K562 (cell line): ENCODE data around the gene RAB4B.

Source experiments
- E2F3 ChIP-seq: fragments of 250-450 bp; sonication (Bioruptor Pico); IDR thresholded peaks from 2 replicates; pipeline ENCODE4 v1.4.0; 2020; ENCODE audit warnings: mild to moderate bottlenecking
- FOXJ3 ChIP-seq: sonication (generic); formaldehyde crosslinking; IDR thresholded peaks from 2 replicates; pipeline ENCODE4 v1.4.0; 2020; ENCODE audit warnings: mild to moderate bottlenecking, missing genetic modification reagents
- FOXM1 ChIP-seq, 2 experiments: fragments of 450-650 bp in 1 of 2; sonication (generic) in 1 of 2; formaldehyde crosslinking in 1 of 2; IDR thresholded peaks; 2 replicates each; pipeline versions ENCODE4 v1.6.1 to v1.9.0; 2017 to 2022; ENCODE audit warnings: low read depth in 2 of 2, mild to moderate bottlenecking in 2 of 2, missing genetic modification reagents in 1 of 2, moderate library complexity in 1 of 2
- KLF16 ChIP-seq: IDR thresholded peaks from 2 replicates; pipeline ENCODE4 v1.6.1; 2016; ENCODE audit warnings: antibody characterized with exemption
- POLR2A ChIP-seq: fragments of 450-650 bp; conservative IDR thresholded peaks from 2 replicates; pipeline ENCODE4 v1.6.1; 2016
- SMAD4 ChIP-seq: fragments of 250-450 bp; sonication (Bioruptor Pico); conservative IDR thresholded peaks from 2 replicates; pipeline ENCODE4 v1.8.0; 2021; ENCODE audit warnings: inconsistent platforms, mild to moderate bottlenecking, moderate library complexity
- STAG1 ChIP-seq: sonication (generic); formaldehyde crosslinking; IDR thresholded peaks from 2 replicates; pipeline ENCODE4 v1.5.0; 2020; ENCODE audit warnings: missing genetic modification reagents, borderline replicate concordance
- TF ChIP-seq, protein P1 (sequence below), 3 experiments: IDR thresholded peaks in 2 of 3; conservative IDR thresholded peaks in 1 of 3; 2 replicates each; pipeline ENCODE4 v1.5.1; 2011 to 2012; ENCODE audit warnings: low read length in 3 of 3, mild to moderate bottlenecking in 3 of 3, control low read depth in 2 of 3, improper control_type of control experiment in 1 of 3, inconsistent platforms in 1 of 3, low read depth in 1 of 3, mixed read lengths in 1 of 3, moderate library complexity in 1 of 3; ENCODE audit not compliant: insufficient read depth in 2 of 3
- TF ChIP-seq, protein P2 (sequence below): fragments of 200-800 bp; sonication (Bioruptor generic); IDR thresholded peaks from 2 replicates; pipeline ENCODE4 v1.6.1; 2016; ENCODE audit warnings: missing genetic modification characterization, missing compliant biosample characterization
- TF ChIP-seq, protein P3 (sequence below): fragments of 150-350 bp; IDR thresholded peaks from 2 replicates; pipeline ENCODE4 v1.6.1; 2014; ENCODE audit warnings: low read depth, mild to moderate bottlenecking, low read length, borderline replicate concordance

DNA sequence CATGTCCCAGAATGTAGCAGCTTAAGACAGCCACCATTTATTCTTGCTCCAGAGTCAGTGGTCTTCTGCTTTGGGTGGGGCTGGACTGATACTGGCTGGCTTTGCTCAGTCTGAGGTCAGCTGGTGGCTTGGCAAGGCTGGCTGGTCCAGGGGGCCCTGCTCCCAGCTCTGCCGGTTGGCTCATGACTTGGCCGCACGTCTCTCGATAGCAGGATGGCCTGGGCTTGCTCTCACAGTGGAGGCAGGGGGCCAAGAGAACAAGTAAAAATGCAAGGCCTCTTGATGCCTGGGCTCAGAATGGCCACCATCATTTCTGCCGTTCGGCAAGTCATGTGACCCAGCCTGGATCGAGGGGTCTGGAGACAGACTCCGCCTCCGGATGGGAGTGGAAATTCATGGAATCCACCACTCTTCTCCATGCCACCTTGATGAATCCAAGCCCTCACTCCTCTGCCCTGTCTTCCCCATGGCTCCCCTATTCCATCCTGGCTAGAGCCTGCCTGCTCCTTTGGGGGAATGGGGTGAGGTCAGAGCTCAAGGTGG lies 40.9 kb upstream of the RAB4B start:
- TF ChIP-seq STAG1 (CRISPR knock-in tag) = no peak
- TF ChIP-seq, protein P1, sequence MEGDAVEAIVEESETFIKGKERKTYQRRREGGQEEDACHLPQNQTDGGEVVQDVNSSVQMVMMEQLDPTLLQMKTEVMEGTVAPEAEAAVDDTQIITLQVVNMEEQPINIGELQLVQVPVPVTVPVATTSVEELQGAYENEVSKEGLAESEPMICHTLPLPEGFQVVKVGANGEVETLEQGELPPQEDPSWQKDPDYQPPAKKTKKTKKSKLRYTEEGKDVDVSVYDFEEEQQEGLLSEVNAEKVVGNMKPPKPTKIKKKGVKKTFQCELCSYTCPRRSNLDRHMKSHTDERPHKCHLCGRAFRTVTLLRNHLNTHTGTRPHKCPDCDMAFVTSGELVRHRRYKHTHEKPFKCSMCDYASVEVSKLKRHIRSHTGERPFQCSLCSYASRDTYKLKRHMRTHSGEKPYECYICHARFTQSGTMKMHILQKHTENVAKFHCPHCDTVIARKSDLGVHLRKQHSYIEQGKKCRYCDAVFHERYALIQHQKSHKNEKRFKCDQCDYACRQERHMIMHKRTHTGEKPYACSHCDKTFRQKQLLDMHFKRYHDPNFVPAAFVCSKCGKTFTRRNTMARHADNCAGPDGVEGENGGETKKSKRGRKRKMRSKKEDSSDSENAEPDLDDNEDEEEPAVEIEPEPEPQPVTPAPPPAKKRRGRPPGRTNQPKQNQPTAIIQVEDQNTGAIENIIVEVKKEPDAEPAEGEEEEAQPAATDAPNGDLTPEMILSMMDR (IDR thresholded peaks at IDR 0.05 in 2 of 3, conservative IDR thresholded peaks at IDR 0.05 in 1 of 3; ENCODE audit: insufficient read depth in 2 of 3, low read depth in 1 of 3, low read length in 3 of 3) = no peak
- no peak for TF ChIP-seq FOXJ3
- no peak for TF ChIP-seq SMAD4
- no peak for TF ChIP-seq E2F3 (CRISPR knock-in tag)
- TF ChIP-seq FOXM1 (IDR thresholded peaks at IDR 0.05; ENCODE audit: low read depth) = no peak
- TF ChIP-seq FOXM1 (CRISPR knock-in tag; IDR thresholded peaks at IDR 0.05; ENCODE audit: low read depth) = no peak
- no peak for TF ChIP-seq KLF16
- TF ChIP-seq, protein P2, sequence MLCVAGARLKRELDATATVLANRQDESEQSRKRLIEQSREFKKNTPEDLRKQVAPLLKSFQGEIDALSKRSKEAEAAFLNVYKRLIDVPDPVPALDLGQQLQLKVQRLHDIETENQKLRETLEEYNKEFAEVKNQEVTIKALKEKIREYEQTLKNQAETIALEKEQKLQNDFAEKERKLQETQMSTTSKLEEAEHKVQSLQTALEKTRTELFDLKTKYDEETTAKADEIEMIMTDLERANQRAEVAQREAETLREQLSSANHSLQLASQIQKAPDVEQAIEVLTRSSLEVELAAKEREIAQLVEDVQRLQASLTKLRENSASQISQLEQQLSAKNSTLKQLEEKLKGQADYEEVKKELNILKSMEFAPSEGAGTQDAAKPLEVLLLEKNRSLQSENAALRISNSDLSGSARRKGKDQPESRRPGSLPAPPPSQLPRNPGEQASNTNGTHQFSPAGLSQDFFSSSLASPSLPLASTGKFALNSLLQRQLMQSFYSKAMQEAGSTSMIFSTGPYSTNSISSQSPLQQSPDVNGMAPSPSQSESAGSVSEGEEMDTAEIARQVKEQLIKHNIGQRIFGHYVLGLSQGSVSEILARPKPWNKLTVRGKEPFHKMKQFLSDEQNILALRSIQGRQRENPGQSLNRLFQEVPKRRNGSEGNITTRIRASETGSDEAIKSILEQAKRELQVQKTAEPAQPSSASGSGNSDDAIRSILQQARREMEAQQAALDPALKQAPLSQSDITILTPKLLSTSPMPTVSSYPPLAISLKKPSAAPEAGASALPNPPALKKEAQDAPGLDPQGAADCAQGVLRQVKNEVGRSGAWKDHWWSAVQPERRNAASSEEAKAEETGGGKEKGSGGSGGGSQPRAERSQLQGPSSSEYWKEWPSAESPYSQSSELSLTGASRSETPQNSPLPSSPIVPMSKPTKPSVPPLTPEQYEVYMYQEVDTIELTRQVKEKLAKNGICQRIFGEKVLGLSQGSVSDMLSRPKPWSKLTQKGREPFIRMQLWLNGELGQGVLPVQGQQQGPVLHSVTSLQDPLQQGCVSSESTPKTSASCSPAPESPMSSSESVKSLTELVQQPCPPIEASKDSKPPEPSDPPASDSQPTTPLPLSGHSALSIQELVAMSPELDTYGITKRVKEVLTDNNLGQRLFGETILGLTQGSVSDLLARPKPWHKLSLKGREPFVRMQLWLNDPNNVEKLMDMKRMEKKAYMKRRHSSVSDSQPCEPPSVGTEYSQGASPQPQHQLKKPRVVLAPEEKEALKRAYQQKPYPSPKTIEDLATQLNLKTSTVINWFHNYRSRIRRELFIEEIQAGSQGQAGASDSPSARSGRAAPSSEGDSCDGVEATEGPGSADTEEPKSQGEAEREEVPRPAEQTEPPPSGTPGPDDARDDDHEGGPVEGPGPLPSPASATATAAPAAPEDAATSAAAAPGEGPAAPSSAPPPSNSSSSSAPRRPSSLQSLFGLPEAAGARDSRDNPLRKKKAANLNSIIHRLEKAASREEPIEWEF (CRISPR knock-in tag) = no peak
- no peak for TF ChIP-seq POLR2A
- TF ChIP-seq, protein P3, sequence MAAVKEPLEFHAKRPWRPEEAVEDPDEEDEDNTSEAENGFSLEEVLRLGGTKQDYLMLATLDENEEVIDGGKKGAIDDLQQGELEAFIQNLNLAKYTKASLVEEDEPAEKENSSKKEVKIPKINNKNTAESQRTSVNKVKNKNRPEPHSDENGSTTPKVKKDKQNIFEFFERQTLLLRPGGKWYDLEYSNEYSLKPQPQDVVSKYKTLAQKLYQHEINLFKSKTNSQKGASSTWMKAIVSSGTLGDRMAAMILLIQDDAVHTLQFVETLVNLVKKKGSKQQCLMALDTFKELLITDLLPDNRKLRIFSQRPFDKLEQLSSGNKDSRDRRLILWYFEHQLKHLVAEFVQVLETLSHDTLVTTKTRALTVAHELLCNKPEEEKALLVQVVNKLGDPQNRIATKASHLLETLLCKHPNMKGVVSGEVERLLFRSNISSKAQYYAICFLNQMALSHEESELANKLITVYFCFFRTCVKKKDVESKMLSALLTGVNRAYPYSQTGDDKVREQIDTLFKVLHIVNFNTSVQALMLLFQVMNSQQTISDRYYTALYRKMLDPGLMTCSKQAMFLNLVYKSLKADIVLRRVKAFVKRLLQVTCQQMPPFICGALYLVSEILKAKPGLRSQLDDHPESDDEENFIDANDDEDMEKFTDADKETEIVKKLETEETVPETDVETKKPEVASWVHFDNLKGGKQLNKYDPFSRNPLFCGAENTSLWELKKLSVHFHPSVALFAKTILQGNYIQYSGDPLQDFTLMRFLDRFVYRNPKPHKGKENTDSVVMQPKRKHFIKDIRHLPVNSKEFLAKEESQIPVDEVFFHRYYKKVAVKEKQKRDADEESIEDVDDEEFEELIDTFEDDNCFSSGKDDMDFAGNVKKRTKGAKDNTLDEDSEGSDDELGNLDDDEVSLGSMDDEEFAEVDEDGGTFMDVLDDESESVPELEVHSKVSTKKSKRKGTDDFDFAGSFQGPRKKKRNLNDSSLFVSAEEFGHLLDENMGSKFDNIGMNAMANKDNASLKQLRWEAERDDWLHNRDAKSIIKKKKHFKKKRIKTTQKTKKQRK = no peak
